GM12873 (cell line): ENCODE data around the gene CCDC198.
A peak's percentile ranks its signal among the peaks of the same experiment; 100 is the strongest.

Experiments used
- TF ChIP-seq, protein P1 (sequence below): IDR thresholded peaks from 2 replicates; pipeline ENCODE4 v1.5.1; 2012; ENCODE audit warnings: low read depth, mild to moderate bottlenecking, moderate library complexity, low read length, control low read depth; ENCODE audit not compliant: insufficient read depth; ENCODE audit errors: missing control alignments

The CCDC198 gene, protein sequence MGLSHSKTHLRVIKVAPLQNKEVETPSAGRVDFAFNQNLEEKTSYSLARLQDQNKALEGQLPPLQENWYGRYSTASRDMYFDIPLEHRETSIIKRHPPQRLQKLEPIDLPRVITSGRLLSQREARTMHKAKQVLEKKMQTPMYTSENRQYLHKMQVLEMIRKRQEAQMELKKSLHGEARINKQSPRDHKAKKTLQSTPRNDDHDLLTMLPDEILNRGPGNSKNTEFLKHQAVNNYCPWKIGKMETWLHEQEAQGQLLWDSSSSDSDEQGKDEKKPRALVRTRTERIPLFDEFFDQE

DNA sequence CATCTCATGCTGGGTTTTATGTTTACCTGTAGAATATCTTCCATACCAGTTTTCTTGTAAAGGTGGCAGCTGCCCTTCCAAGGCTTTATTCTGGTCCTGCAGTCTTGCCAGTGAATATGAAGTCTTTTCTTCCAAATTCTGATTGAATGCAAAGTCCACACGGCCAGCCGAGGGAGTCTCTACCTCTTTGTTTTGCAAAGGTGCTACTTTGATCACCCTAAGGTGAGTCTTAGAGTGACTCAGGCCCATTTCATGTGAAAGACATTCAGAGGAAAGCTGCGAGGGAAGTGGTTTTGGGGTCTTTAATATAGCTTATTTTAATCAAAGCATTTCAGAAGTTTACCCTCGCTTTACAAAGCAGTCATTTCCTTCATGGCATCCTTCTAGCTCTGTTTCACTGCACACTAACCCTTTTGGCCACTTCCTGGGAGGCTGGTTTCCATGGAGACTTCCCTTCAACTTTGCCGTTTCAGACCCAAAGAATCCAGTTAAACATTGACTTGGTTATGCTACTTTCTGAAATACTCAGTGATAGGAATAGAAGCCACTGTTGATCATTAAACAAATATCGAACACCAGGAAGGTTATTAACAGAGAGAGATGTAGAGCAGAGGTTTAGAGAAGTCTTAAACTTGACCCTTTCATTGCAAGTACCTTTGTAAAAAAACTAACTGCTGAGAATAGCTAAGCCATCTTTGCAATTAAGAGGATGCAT is at the start of gene CCDC198:
Gene CCDC198 (minus strand): TSS at position 391 of the 715 bp plus-strand sequence. CDS start 142 bp downstream, at position 249.
- TF ChIP-seq, protein P1, sequence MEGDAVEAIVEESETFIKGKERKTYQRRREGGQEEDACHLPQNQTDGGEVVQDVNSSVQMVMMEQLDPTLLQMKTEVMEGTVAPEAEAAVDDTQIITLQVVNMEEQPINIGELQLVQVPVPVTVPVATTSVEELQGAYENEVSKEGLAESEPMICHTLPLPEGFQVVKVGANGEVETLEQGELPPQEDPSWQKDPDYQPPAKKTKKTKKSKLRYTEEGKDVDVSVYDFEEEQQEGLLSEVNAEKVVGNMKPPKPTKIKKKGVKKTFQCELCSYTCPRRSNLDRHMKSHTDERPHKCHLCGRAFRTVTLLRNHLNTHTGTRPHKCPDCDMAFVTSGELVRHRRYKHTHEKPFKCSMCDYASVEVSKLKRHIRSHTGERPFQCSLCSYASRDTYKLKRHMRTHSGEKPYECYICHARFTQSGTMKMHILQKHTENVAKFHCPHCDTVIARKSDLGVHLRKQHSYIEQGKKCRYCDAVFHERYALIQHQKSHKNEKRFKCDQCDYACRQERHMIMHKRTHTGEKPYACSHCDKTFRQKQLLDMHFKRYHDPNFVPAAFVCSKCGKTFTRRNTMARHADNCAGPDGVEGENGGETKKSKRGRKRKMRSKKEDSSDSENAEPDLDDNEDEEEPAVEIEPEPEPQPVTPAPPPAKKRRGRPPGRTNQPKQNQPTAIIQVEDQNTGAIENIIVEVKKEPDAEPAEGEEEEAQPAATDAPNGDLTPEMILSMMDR, result no peak

DNA sequence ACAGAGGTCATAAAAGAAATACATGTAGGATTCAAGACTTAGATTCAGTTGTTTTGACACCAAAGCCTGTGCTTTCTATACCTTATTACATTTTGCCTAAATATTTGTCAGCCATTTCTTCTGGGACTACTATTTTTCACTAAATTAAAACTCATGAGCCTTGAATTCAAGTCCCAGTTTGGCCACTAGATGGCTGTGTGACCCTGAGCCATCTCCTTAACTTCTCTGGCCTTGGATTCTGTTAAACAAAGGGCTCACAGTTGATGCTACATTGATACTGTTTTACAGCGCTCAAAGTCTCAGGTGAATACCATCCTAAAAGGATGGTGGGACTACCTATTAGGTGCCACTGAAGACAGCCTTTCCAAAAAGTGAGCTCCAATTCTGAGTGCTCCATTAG is 39.6 kb upstream of the CCDC198 start:
- TF ChIP-seq, protein P1, result peak; percentile 66

DNA sequence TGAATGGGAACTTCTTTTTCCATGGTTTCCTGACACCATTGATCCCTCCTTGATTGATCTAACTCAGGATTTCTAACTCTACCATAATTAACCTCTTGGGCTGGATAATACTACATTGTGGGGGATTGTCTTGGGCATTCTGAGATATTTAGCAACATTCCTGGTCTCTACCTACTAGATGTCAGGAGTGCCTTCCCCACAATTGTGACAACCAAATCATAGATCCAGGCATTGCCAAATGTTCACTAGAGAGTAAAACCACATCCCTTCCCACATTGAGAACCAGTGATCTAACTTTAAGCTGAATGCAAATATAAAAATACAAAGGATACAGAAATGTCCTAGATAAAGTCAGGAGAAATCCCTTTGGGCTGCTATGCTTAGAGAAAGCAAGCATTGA is 36.9 kb upstream of the CCDC198 start:
- TF ChIP-seq, protein P1, result no peak

DNA sequence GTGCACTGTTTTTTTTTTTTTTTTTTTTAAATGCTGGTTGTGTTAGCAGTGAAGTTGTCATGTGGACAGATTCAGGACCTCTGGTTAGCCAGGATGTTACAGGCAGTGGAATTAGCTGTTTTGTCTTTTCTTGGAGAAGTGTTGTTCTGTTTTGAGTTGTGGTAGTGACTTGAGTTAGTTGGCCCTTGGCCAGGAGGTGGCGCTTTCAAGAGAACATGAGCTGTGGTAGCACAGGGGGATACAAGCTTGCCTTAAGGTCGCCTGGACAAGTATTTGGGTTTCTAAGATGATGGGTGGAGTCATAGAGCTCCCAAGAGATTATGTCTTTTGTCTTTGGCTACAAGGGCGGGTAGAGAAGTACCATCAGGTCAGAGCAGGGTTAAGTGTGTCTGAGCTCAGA is 33.3 kb upstream of the CCDC198 start:
- TF ChIP-seq, protein P1, result peak; percentile 35

DNA sequence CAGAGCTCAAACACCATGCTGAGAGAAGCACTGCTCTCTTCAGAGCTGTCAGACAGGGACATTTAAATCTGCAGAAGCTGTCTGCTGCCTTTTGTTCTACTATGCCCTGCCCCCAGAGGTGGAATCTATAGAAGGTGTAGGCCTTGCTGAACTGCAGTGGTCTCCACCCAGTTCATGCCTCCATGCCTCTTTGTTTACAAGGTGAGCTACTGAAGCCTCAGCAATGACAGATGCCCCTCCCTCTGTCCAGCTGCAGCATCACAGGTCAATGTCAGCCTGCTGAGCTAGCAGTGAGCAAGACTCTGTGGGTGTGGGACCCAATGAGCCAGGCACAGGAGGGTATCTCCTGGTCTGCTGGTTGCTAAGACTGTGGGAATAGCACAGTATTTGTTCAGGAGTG is 25.4 kb upstream of the CCDC198 start:
- TF ChIP-seq, protein P1, result no peak

DNA sequence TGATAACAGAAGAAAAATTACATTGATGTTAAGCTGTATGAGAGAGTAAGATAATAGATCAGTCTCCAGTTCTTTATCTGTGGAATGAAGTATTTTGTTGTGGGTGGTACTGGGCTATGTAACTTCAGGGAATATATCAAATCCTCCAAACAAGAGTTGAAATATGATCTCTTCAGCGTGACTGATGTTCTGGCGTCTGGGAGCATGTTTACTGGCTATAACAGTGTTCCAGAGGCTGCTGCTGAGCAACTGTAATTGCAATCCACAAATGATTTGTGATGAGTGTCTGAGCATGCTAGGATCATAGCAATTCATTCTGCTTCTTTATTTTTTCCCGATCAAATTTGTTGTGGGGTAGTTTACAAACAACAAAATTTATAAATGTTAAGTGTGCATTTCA is 18.6 kb upstream of the CCDC198 start:
- TF ChIP-seq, protein P1, result no peak

DNA sequence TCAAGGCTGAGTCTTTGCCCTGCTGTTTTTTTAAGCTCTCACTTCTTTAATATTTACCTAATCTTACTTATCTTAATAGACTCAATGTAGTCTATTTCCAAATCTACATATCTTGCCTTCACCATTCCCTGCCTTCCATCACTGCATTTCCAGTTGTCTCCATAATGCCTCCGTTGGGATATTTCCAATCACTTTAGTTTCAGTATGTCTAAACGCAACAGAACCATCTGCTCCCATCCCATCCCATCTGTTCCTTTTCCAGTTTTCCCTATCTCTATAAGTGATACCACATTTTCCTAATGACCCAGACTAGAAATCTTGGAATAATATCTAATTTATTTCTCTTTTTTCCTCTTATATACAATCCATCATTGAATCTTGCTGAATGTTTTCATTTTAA is 15.1 kb upstream of the CCDC198 start:
- TF ChIP-seq, protein P1, result no peak
